HG03139 (cell line): Measurements from ENCODE around the gene DDX54.
"Not testable (repeated sequence)": the region's sequence is repeated elsewhere in the genome, so short reads cannot be mapped to it uniquely, and the experiment has no call there.

Source experiments
- ATAC-seq: cut with Tn5 transposase; IDR thresholded peaks from one replicate; pipeline ENCODE4 v1.9.1; 2021; ENCODE audit not compliant: unreplicated experiment

The DDX54 gene

DNA sequence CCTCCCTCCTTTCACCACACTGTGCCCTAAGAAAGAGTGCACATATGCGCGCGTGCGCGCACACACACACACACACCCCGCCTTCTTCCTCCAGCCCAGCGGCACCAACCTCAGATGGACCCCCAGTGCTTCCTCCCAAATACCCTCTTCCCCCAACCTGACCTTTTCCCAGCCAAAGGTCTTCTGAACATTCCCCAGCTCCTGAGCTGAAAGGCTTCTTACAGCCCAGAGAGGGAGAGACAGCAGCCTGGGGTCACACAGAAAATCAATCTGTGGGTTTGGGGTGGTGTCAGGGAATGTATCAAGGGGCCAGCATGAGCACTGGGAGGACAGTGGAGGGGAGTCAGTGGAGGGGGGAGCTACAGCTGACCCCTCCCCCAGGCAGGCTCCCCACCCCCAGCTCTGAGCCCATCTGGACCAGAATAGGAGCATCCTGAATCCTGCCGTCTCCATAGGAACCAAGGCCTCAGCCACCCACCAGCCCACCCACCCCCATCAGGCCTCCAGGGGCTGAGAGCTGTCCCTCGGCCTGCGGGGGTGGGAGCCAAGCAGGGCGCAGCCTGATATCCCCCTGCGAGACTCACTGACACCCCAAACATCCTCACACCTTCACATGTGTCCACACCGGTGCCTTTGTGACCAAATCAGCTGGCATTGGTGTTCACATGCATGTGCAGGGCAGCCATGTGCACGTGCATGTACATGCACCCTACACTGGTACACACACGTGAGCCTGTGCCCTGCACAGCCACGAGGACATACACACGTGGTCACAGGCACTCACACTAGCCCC, 55.4 kb downstream of the DDX54 start:
- no peak for ATAC-seq

- ATAC-seq = no peak
Measured at GRCh38 chr12:113128802-113129663, 56.2 kb downstream of the DDX54 start.

- no peak for ATAC-seq
Measured at GRCh38 chr12:113127791-113128199, 57.5 kb downstream of the DDX54 start.

GRCh38 chr12:113120670-113121370, 64.5 kb downstream of the DDX54 start:
- ATAC-seq = no peak

DNA sequence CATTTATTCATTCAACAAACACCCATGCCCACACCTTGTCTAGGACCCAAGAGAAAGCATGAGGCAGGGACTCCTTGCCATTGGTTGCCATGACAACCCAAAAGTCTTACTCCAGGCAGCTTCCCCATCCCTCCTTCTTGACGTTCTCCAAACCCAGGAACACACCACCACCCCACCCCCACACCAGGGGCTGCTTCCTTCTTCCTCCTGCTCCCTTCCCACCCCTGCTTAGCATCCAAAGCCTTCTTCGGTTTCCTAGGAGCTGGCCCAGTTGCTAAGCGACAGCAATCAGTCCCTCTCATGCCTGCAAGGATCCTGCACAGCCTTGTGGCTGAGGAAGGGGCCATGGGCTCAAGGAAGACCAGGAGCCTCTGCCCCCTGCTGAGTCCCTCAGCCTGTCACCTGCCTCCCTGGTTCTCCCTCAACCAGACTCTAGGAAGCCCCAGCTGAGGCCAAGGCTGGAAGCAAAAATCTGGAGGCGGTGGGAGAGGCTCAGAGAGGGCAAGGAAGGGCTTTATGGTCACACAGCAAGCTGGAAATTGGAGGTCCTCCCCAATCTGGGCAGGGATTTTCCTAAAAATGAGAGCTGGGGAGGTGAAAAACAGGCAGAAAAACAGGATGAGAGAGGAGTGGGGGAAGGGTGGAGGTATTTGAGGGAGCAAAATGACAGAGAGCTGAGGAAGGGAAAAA, 65.2 kb downstream of the DDX54 start:
- no peak for ATAC-seq

DNA sequence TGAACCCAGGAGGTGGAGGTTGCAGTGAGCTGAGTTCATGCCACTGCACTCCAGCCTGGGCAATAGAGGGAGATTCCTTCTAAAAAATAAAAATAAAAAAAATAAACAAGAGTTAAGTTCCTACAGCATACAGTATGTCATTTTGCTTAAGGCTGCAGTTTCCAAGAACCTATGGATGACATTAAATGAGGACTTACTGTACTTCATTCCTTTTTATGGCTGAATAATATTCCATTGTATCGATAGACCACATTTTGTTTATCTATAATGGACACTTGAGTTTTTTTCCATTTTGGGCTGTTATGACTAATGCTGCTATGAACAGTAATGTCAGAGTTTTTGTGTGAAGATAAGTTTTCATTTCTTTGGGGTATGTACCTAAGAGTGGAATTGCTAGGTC, 67.1 kb downstream of the DDX54 start:
- ATAC-seq = no peak

DNA sequence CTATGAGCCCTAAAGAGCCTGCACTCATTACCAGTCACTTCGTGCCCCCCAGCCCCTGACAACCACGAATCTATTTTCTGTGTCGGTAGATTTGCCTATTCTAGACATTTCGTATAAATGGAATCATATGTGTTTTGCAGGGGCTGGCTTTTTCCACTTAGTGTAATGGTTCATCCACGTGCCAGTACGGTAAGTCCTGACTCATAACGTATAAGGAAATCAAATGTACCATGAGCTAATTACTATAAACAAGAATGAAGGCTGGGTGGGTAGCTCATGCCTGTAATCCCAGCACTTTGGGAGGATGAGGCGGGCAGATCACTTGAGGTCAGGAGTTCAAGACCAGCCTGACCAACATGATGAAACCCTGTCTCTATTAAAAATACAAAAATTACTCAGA, 67.6 kb downstream of the DDX54 start:
- ATAC-seq = not testable (repeated sequence)

- ATAC-seq = no peak
Measured at GRCh38 chr12:113116875-113117274, 68.4 kb downstream of the DDX54 start.

- ATAC-seq = no peak
Measured at GRCh38 chr12:113115455-113116126, 69.7 kb downstream of the DDX54 start.

- ATAC-seq = no peak
Measured at GRCh38 chr12:113114447-113115178, 70.7 kb downstream of the DDX54 start.

- ATAC-seq = no peak
Measured at GRCh38 chr12:113113397-113113796, 71.9 kb downstream of the DDX54 start.

- no peak for ATAC-seq
Measured at GRCh38 chr12:113112043-113112899, 73.0 kb downstream of the DDX54 start.

DNA sequence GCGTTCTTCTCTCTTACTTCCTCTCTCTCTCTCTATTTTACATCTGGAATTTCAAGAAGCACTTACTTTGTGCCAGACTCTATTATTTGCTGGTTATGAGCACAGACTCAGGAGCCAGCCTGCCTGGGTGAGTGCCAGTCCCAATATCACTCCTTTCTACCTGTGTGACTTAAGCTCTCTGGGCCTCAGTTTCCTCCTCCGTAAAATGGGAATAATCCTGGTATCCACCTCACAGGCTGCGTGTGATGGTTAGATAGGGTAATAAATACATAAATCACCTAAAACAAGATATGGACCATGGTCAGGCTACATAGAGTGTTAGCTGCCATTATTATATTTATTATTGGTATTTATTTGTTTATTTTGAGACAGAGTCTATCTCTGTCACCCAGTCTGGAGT, 74.0 kb downstream of the DDX54 start:
- no peak for ATAC-seq

- ATAC-seq = no peak
Measured at GRCh38 chr12:113109872-113110599, 75.2 kb downstream of the DDX54 start.

DNA sequence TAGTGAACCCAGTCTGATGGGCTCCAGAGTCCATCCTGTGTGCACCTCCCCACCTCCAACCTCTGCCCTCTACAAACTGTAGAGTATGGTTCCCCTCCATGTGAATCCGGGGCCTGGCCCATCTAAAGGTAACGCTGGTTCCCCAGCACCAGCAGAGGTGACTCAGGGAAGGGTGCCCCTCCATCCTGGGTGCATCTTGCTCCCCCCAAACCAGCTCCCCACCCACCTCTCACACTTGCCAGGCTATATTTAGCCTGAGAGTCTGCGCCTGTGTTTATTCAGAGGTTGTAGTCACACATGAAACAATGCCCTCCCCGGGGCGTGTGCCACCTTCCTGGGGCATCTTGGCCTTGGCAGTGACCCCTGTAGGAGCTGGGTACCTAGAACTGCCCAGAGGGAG, 75.9 kb downstream of the DDX54 start:
- ATAC-seq = no peak

- ATAC-seq = no peak
Measured at GRCh38 chr12:113108308-113108707, 77.0 kb downstream of the DDX54 start.
